ENCODE measurements around the gene PCDH15.

Gene PCDH15

GRCh38 chr10:54159924-54160323, 641.1 kb downstream of the PCDH15 start:
- Mint-ChIP-seq H3K27ac (no peak overlapping the region), H3K27me3 (ENCODE audit: low read depth) (no peaks in the 10 kb centered on the region), H3K36me3 (ENCODE audit: low read depth) (no peaks in the 10 kb centered on the region), H3K9me3 (peaks cover 43% of the 10 kb centered on the region), H3K4me1 (ENCODE audit: low read depth) (no peaks in the 10 kb centered on the region), H3K4me3 (no peak overlapping the region)
- no peak for DNase-seq (ENCODE audit: low spot score)

- Mint-ChIP-seq H3K27ac (no peak overlapping the region), H3K4me1 (ENCODE audit: low read depth) (no peaks in the 10 kb centered on the region), H3K27me3 (ENCODE audit: low read depth) (no peaks in the 10 kb centered on the region), H3K36me3 (ENCODE audit: low read depth) (no peaks in the 10 kb centered on the region), H3K4me3 (no peak overlapping the region), H3K9me3 (peaks cover 17% of the 10 kb centered on the region)
- DNase-seq (ENCODE audit: low spot score) = no peak
Observed at GRCh38 chr10:54148508-54148907, 652.5 kb downstream of the PCDH15 start.

- H3K4me1 Mint-ChIP-seq (ENCODE audit: low read depth) = no peaks in the 10 kb centered on the region
- DNase-seq (ENCODE audit: low spot score) = no peak
- no peak overlapping the region for H3K27ac Mint-ChIP-seq
- H3K9me3 Mint-ChIP-seq = peaks cover 36% of the 10 kb centered on the region
- no peaks in the 10 kb centered on the region for H3K36me3 Mint-ChIP-seq (ENCODE audit: low read depth)
- no peaks in the 10 kb centered on the region for H3K27me3 Mint-ChIP-seq (ENCODE audit: low read depth)
- no peak overlapping the region for H3K4me3 Mint-ChIP-seq
Observed at GRCh38 chr10:54139819-54140428, 661.1 kb downstream of the PCDH15 start.

- Mint-ChIP-seq H3K27ac (no peak overlapping the region), H3K36me3 (ENCODE audit: low read depth) (no peaks in the 10 kb centered on the region), H3K9me3 (peaks cover 31% of the 10 kb centered on the region), H3K4me3 (no peak overlapping the region), H3K4me1 (ENCODE audit: low read depth) (no peaks in the 10 kb centered on the region), H3K27me3 (ENCODE audit: low read depth) (no peaks in the 10 kb centered on the region)
- no peak for DNase-seq (ENCODE audit: low spot score)
Observed at GRCh38 chr10:54137396-54137795, 663.6 kb downstream of the PCDH15 start.

- H3K27ac Mint-ChIP-seq = no peak overlapping the region
- H3K36me3 Mint-ChIP-seq (ENCODE audit: low read depth) = no peaks in the 10 kb centered on the region
- peaks cover 22% of the 10 kb centered on the region for H3K9me3 Mint-ChIP-seq
- no peak overlapping the region for H3K4me3 Mint-ChIP-seq
- no peaks in the 10 kb centered on the region for H3K4me1 Mint-ChIP-seq (ENCODE audit: low read depth)
- DNase-seq (ENCODE audit: low spot score) = no peak
- H3K27me3 Mint-ChIP-seq (ENCODE audit: low read depth) = no peaks in the 10 kb centered on the region
Observed at GRCh38 chr10:54133203-54133602, 667.8 kb downstream of the PCDH15 start.

- no peaks in the 10 kb centered on the region for H3K27me3 Mint-ChIP-seq (ENCODE audit: low read depth)
- no peaks in the 10 kb centered on the region for H3K36me3 Mint-ChIP-seq (ENCODE audit: low read depth)
- H3K4me1 Mint-ChIP-seq (ENCODE audit: low read depth) = no peaks in the 10 kb centered on the region
- no peak overlapping the region for H3K4me3 Mint-ChIP-seq
- no peak for DNase-seq (ENCODE audit: low spot score)
- H3K27ac Mint-ChIP-seq = no peak overlapping the region
- peaks cover 21% of the 10 kb centered on the region for H3K9me3 Mint-ChIP-seq
Observed at GRCh38 chr10:54131833-54132232, 669.2 kb downstream of the PCDH15 start.

GRCh38 chr10:54130394-54130793, 670.6 kb downstream of the PCDH15 start:
- H3K4me3 Mint-ChIP-seq = no peak overlapping the region
- DNase-seq (ENCODE audit: low spot score) = no peak
- peaks cover 14% of the 10 kb centered on the region for H3K9me3 Mint-ChIP-seq
- H3K27me3 Mint-ChIP-seq (ENCODE audit: low read depth) = no peaks in the 10 kb centered on the region
- no peaks in the 10 kb centered on the region for H3K4me1 Mint-ChIP-seq (ENCODE audit: low read depth)
- H3K27ac Mint-ChIP-seq = no peak overlapping the region
- H3K36me3 Mint-ChIP-seq (ENCODE audit: low read depth) = no peaks in the 10 kb centered on the region

- Mint-ChIP-seq H3K27ac (no peak overlapping the region), H3K9me3 (peaks cover 53% of the 10 kb centered on the region), H3K4me1 (ENCODE audit: low read depth) (no peaks in the 10 kb centered on the region), H3K36me3 (ENCODE audit: low read depth) (no peaks in the 10 kb centered on the region), H3K4me3 (no peak overlapping the region), H3K27me3 (ENCODE audit: low read depth) (no peaks in the 10 kb centered on the region)
- no peak for DNase-seq (ENCODE audit: low spot score)
Observed at GRCh38 chr10:54125098-54125747, 675.8 kb downstream of the PCDH15 start.

GRCh38 chr10:54124209-54124885, 676.7 kb downstream of the PCDH15 start:
- Mint-ChIP-seq H3K4me1 (ENCODE audit: low read depth) (no peaks in the 10 kb centered on the region), H3K4me3 (no peak overlapping the region), H3K36me3 (ENCODE audit: low read depth) (no peaks in the 10 kb centered on the region), H3K27me3 (ENCODE audit: low read depth) (no peaks in the 10 kb centered on the region), H3K27ac (no peak overlapping the region), H3K9me3 (peaks cover 52% of the 10 kb centered on the region)
- DNase-seq (ENCODE audit: low spot score) = no peak

GRCh38 chr10:54120806-54121205, 680.2 kb downstream of the PCDH15 start:
- no peaks in the 10 kb centered on the region for H3K4me1 Mint-ChIP-seq (ENCODE audit: low read depth)
- DNase-seq (ENCODE audit: low spot score) = no peak
- H3K27me3 Mint-ChIP-seq (ENCODE audit: low read depth) = no peaks in the 10 kb centered on the region
- H3K4me3 Mint-ChIP-seq = no peak overlapping the region
- H3K27ac Mint-ChIP-seq = no peak overlapping the region
- peaks cover 63% of the 10 kb centered on the region for H3K9me3 Mint-ChIP-seq
- no peaks in the 10 kb centered on the region for H3K36me3 Mint-ChIP-seq (ENCODE audit: low read depth)

- H3K36me3 Mint-ChIP-seq (ENCODE audit: low read depth) = no peaks in the 10 kb centered on the region
- no peaks in the 10 kb centered on the region for H3K27me3 Mint-ChIP-seq (ENCODE audit: low read depth)
- peaks cover 31% of the 10 kb centered on the region for H3K9me3 Mint-ChIP-seq
- no peak overlapping the region for H3K4me3 Mint-ChIP-seq
- H3K27ac Mint-ChIP-seq = no peak overlapping the region
- no peak for DNase-seq (ENCODE audit: low spot score)
- H3K4me1 Mint-ChIP-seq (ENCODE audit: low read depth) = no peaks in the 10 kb centered on the region
Observed at GRCh38 chr10:54108961-54109360, 692.1 kb downstream of the PCDH15 start.

GRCh38 chr10:54096892-54097291, 704.1 kb downstream of the PCDH15 start:
- Mint-ChIP-seq H3K9me3 (peaks cover 19% of the 10 kb centered on the region), H3K27ac (no peak overlapping the region), H3K4me1 (ENCODE audit: low read depth) (no peaks in the 10 kb centered on the region), H3K36me3 (ENCODE audit: low read depth) (no peaks in the 10 kb centered on the region), H3K4me3 (no peak overlapping the region), H3K27me3 (ENCODE audit: low read depth) (no peaks in the 10 kb centered on the region)
- no peak for DNase-seq (ENCODE audit: low spot score)

- Mint-ChIP-seq H3K27ac (no peak overlapping the region), H3K4me3 (no peak overlapping the region), H3K4me1 (ENCODE audit: low read depth) (no peaks in the 10 kb centered on the region), H3K9me3 (peaks cover 10% of the 10 kb centered on the region), H3K27me3 (ENCODE audit: low read depth) (no peaks in the 10 kb centered on the region), H3K36me3 (ENCODE audit: low read depth) (no peaks in the 10 kb centered on the region)
- no peak for DNase-seq (ENCODE audit: low spot score)
Observed at GRCh38 chr10:54094321-54094720, 706.7 kb downstream of the PCDH15 start.

- H3K4me3 Mint-ChIP-seq = no peak overlapping the region
- no peaks in the 10 kb centered on the region for H3K4me1 Mint-ChIP-seq (ENCODE audit: low read depth)
- no peaks in the 10 kb centered on the region for H3K27me3 Mint-ChIP-seq (ENCODE audit: low read depth)
- H3K9me3 Mint-ChIP-seq = peaks cover 9% of the 10 kb centered on the region
- H3K27ac Mint-ChIP-seq = no peak overlapping the region
- DNase-seq (ENCODE audit: low spot score) = no peak
- no peaks in the 10 kb centered on the region for H3K36me3 Mint-ChIP-seq (ENCODE audit: low read depth)
Observed at GRCh38 chr10:54091237-54091636, 709.8 kb downstream of the PCDH15 start.

Measured in T-helper 2 cell treated with Interferon-gamma antibody and Interleukin-4, amounts not matched to agents 5 μg/mL and 100 μg/mL, for 36 hours (primary cell).